Dermis microvascular lymphatic vessel endothelial cell (primary cell): ENCODE measurements around the gene FGD6. TPM values are rescaled to one million over a fixed set of nuclear protein-coding genes. Genes with fewer than 3 reads are reported as not detected.
A peak's percentile ranks its signal among the peaks of the same experiment; 100 is the strongest.
"Not testable (repeated sequence)": the region's sequence is repeated elsewhere in the genome, so short reads cannot be mapped to it uniquely, and the experiment has no call there.

Experiments
- DNase-seq, 2 donors: peaks; one replicate each; pipeline versions ENCODE4 v3.0.0 to v3.0.0-alpha.2; 2010; ENCODE audit warnings: low read depth in 2 of 2
- total RNA-seq: library from RNA; depleted of rRNA; stranded (reverse); fragments of >200 nt; gene quantifications from 2 replicates; pipeline ENCODE4 v1.2.1, GENCODE V29; 2014

The FGD6 gene
- total RNA-seq, 1 donor from 2014 or later: 11.0 TPM

- DNase-seq: no peak
Observed at GRCh38 chr12:95129115-95129514, 88.2 kb downstream of the FGD6 start.

- no peak for DNase-seq
Observed at GRCh38 chr12:95126736-95127135, 90.5 kb downstream of the FGD6 start.

GRCh38 chr12:95126076-95126475 is 91.2 kb downstream of the FGD6 start:
- DNase-seq: peak in 1 of 2 donors; percentile 43

- no peak for DNase-seq
Observed at GRCh38 chr12:95124106-95124505, 93.2 kb downstream of the FGD6 start.

GRCh38 chr12:95118788-95119179 is 98.5 kb downstream of the FGD6 start:
- peak in 1 of 2 donors; percentile 37 for DNase-seq

GRCh38 chr12:95118138-95118787 is 99.0 kb downstream of the FGD6 start:
- peak; percentile 58 to 92 for DNase-seq

- DNase-seq: peak; percentile 80 to 85
Observed at GRCh38 chr12:95117178-95117599, 100.1 kb downstream of the FGD6 start.

GRCh38 chr12:95116773-95117172 is 100.5 kb downstream of the FGD6 start:
- no peak for DNase-seq

- DNase-seq: no peak
Observed at GRCh38 chr12:95116341-95116740, 100.9 kb downstream of the FGD6 start.

- DNase-seq: no peak
Observed at GRCh38 chr12:95115641-95116040, 101.6 kb downstream of the FGD6 start.

GRCh38 chr12:95114766-95115405 is 102.4 kb downstream of the FGD6 start:
- no peak for DNase-seq

GRCh38 chr12:95107362-95107761 is 109.9 kb downstream of the FGD6 start:
- no peak for DNase-seq

GRCh38 chr12:95105540-95105939 is 111.7 kb downstream of the FGD6 start:
- no peak for DNase-seq

GRCh38 chr12:95104919-95105452 is 112.3 kb downstream of the FGD6 start:
- DNase-seq: no peak

GRCh38 chr12:95102916-95103671 is 114.2 kb downstream of the FGD6 start:
- DNase-seq: peak in 1 of 2 donors; percentile 88

GRCh38 chr12:95101957-95102356 is 115.3 kb downstream of the FGD6 start:
- DNase-seq: not testable (repeated sequence)

GRCh38 chr12:95100264-95101190 is 116.7 kb downstream of the FGD6 start:
- DNase-seq: no peak

GRCh38 chr12:95099270-95099790 is 117.9 kb downstream of the FGD6 start:
- no peak for DNase-seq

GRCh38 chr12:95096852-95097251 is 120.4 kb downstream of the FGD6 start:
- no peak for DNase-seq

GRCh38 chr12:95096378-95096777 is 120.9 kb downstream of the FGD6 start:
- DNase-seq: no peak

GRCh38 chr12:95095866-95096265 is 121.4 kb downstream of the FGD6 start:
- not testable (repeated sequence) for DNase-seq
